Osteoblast (primary cell): Measurements from ENCODE around the gene MYH11. TPM values are rescaled to one million over a fixed set of nuclear protein-coding genes. Genes with fewer than 3 reads are reported as not detected.

Source experiments
- DNase-seq: peaks from one replicate; pipeline ENCODE4 v3.0.0; 2011; ENCODE audit warnings: low spot score, mixed read lengths; ENCODE audit not compliant: insufficient read length; ENCODE audit errors: missing footprints
- H2AFZ ChIP-seq: 2 replicates; pipeline ENCODE4 v1.6.0; 2011; ENCODE audit warnings: mild to moderate bottlenecking, low read length
- H3K27ac ChIP-seq: 2 replicates; pipeline ENCODE4 v1.5.1; 2011; ENCODE audit warnings: mild to moderate bottlenecking, low read depth, low read length, moderate library complexity
- H3K27me3 ChIP-seq: 2 replicates; pipeline ENCODE4 v1.6.0; 2012; ENCODE audit warnings: mild to moderate bottlenecking, control low read depth, inconsistent platforms, low read length, moderate library complexity; ENCODE audit not compliant: insufficient read depth
- H3K36me3 ChIP-seq: 2 replicates; pipeline ENCODE4 v1.5.1; 2011; ENCODE audit warnings: mild to moderate bottlenecking, low read length, control low read depth, moderate library complexity; ENCODE audit not compliant: insufficient read depth
- H3K4me1 ChIP-seq: 2 replicates; pipeline ENCODE4 v1.5.1; 2011; ENCODE audit warnings: mild to moderate bottlenecking, low read length, control low read depth, moderate library complexity; ENCODE audit not compliant: insufficient read depth
- H3K4me2 ChIP-seq: 2 replicates; pipeline ENCODE4 v1.6.0; 2011; ENCODE audit warnings: mild to moderate bottlenecking, low read length; ENCODE audit not compliant: insufficient read depth
- H3K4me3 ChIP-seq: fragments of 200-600 bp; sonication (generic); 3 replicates; pipeline ENCODE4 v1.5.1; 2012; ENCODE audit warnings: mild to moderate bottlenecking, low read length, inconsistent platforms; ENCODE audit not compliant: insufficient read depth
- H3K79me2 ChIP-seq: 2 replicates; pipeline ENCODE4 v1.6.0; 2012; ENCODE audit warnings: mild to moderate bottlenecking, low read length, control low read depth, inconsistent platforms; ENCODE audit not compliant: insufficient read depth
- H3K9me3 ChIP-seq: 2 replicates; pipeline ENCODE4 v1.5.1; 2011; ENCODE audit warnings: low read depth, low read length, control low read depth
- H4K20me1 ChIP-seq: 2 replicates; pipeline ENCODE4 v1.6.0; 2012; ENCODE audit warnings: mild to moderate bottlenecking, low read length, control low read depth; ENCODE audit not compliant: insufficient read depth
- total RNA-seq: library from RNA; depleted of rRNA; stranded (reverse); fragments of >200 nt; gene quantifications from 2 replicates; pipeline ENCODE4 v1.2.3, GENCODE V29; 2012
- TF ChIP-seq, protein P1 (sequence below): IDR thresholded peaks from 2 replicates; pipeline ENCODE4 v1.5.1; 2011; ENCODE audit warnings: mild to moderate bottlenecking, low read depth, low read length, moderate library complexity; ENCODE audit errors: extremely low read depth

The MYH11 gene
- total RNA-seq, 1 donor, result under 0.01 TPM

GRCh38 chr16:15798671-15799070 is 58.2 kb downstream of the MYH11 start:
- H3K36me3 ChIP-seq, result no peaks in the 10 kb centered on the region
- no peak overlapping the region for H2AFZ ChIP-seq
- no peak overlapping the region for H3K4me2 ChIP-seq
- H3K9me3 ChIP-seq, result peaks cover 5% of the 10 kb centered on the region
- peaks cover 10% of the 10 kb centered on the region for H3K27me3 ChIP-seq
- TF ChIP-seq, protein P1, sequence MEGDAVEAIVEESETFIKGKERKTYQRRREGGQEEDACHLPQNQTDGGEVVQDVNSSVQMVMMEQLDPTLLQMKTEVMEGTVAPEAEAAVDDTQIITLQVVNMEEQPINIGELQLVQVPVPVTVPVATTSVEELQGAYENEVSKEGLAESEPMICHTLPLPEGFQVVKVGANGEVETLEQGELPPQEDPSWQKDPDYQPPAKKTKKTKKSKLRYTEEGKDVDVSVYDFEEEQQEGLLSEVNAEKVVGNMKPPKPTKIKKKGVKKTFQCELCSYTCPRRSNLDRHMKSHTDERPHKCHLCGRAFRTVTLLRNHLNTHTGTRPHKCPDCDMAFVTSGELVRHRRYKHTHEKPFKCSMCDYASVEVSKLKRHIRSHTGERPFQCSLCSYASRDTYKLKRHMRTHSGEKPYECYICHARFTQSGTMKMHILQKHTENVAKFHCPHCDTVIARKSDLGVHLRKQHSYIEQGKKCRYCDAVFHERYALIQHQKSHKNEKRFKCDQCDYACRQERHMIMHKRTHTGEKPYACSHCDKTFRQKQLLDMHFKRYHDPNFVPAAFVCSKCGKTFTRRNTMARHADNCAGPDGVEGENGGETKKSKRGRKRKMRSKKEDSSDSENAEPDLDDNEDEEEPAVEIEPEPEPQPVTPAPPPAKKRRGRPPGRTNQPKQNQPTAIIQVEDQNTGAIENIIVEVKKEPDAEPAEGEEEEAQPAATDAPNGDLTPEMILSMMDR, result no peak
- peak; percentile 55 for DNase-seq
- H4K20me1 ChIP-seq, result no peaks in the 10 kb centered on the region
- H3K27ac ChIP-seq, result no peak overlapping the region
- no peaks in the 10 kb centered on the region for H3K4me1 ChIP-seq
- H3K79me2 ChIP-seq, result no peaks in the 10 kb centered on the region
- no peak overlapping the region for H3K4me3 ChIP-seq

DNA sequence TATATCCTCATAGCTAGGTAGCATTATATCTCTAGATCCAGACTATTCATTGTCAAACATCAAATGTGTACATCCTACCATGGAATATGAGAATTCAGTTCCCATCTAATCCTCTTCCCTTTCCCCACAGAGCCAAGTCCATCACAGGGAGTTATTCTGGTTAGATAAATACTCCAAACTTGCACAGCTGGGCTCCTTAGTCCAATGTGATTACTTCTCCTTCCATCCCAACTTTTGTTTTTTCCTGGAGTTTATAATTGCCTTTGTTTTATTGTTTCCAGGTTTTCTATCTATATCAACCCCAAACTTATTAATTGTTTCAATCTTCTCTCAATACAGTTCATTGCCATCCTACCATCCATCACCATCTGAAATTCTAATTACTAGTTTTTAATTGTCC is 59.9 kb downstream of the MYH11 start:
- Histone ChIP-seq H3K4me2 (no peak overlapping the region), H3K27ac (no peak overlapping the region), H4K20me1 (no peaks in the 10 kb centered on the region), H3K27me3 (peaks cover 3% of the 10 kb centered on the region), H3K4me1 (no peaks in the 10 kb centered on the region), H3K9me3 (peaks cover 5% of the 10 kb centered on the region), H3K36me3 (no peaks in the 10 kb centered on the region), H3K4me3 (no peak overlapping the region), H2AFZ (no peak overlapping the region), H3K79me2 (no peaks in the 10 kb centered on the region)
- no peak for DNase-seq
- TF ChIP-seq, protein P1, result no peak

- Histone ChIP-seq H3K9me3 (peaks cover 5% of the 10 kb centered on the region), H3K4me2 (no peak overlapping the region), H3K79me2 (no peaks in the 10 kb centered on the region), H4K20me1 (no peaks in the 10 kb centered on the region), H3K27ac (no peak overlapping the region), H3K36me3 (no peaks in the 10 kb centered on the region), H3K4me3 (no peak overlapping the region), H3K27me3 (peaks cover 3% of the 10 kb centered on the region), H2AFZ (no peak overlapping the region), H3K4me1 (peaks cover under 1% of the 10 kb centered on the region)
- TF ChIP-seq, protein P1, result no peak
- no peak for DNase-seq
Measured at GRCh38 chr16:15795615-15796014, 61.2 kb downstream of the MYH11 start.

DNA sequence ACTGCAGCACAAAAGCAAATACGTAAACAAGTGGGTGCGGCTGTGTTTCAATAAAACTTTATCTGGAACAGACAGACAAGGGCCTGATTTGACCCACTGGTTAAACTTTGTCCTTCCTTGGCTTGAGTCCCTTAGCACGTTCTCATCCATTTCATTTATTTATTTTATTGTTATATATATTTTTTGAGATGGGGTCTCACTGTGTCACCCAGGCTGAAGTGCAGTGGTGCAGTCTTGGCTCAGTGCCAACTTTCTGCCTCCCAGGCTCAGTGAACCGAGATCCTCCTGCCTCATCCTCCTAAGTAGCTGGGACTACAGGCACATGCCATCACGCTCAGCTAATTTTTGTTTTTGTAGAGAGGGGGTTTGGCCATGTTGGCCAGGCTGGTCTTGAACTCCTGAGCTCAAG is 64.3 kb downstream of the MYH11 start:
- H3K4me2 ChIP-seq, result no peak overlapping the region
- TF ChIP-seq, protein P1, result no peak
- no peak for DNase-seq
- H3K4me3 ChIP-seq, result no peak overlapping the region
- H3K36me3 ChIP-seq, result no peaks in the 10 kb centered on the region
- H2AFZ ChIP-seq, result no peak overlapping the region
- peaks cover 4% of the 10 kb centered on the region for H3K4me1 ChIP-seq
- H4K20me1 ChIP-seq, result no peaks in the 10 kb centered on the region
- H3K9me3 ChIP-seq, result peaks cover 5% of the 10 kb centered on the region
- no peak overlapping the region for H3K27ac ChIP-seq
- H3K79me2 ChIP-seq, result no peaks in the 10 kb centered on the region
- H3K27me3 ChIP-seq, result peaks cover 3% of the 10 kb centered on the region
